Frontal cortex (tissue), 4 donors: ENCODE results near the gene CYP26B1. TPM values are rescaled to one million over a fixed set of nuclear protein-coding genes. Genes with fewer than 3 reads are reported as not detected.

Experiments used
- DNase-seq, 2 donors: peaks; one replicate each; pipeline ENCODE4 v3.0.0; 2012; ENCODE audit warnings: low spot score in 2 of 2
- FAIRE-seq: peaks from 2 replicates; lab custom pipeline; 2012; peaks lifted over from hg19 to GRCh38; lab: Jason Lieb, UNC
- total RNA-seq: library from RNA; depleted of rRNA; stranded (reverse); fragments of >200 nt; gene quantifications from one replicate; pipeline ENCODE4 v1.2.3, GENCODE V29; 2014
- donor health status: control.
- donor health status: control.
- donor health status: control.

CYP26B1 gene
- total RNA-seq, 1 donor from 2014 or later = 0.82 TPM

GRCh38 chr2:72115110-72116080, 32.3 kb downstream of the CYP26B1 start:
- no peak for DNase-seq
- no peak for FAIRE-seq

GRCh38 chr2:72114693-72115051, 33.0 kb downstream of the CYP26B1 start:
- DNase-seq (no peak), FAIRE-seq (no peak)

- FAIRE-seq (no peak), DNase-seq (no peak)
Observed at GRCh38 chr2:72113847-72114692, 33.6 kb downstream of the CYP26B1 start.

- FAIRE-seq (no peak), DNase-seq (no peak)
Observed at GRCh38 chr2:72112981-72113846, 34.4 kb downstream of the CYP26B1 start.

GRCh38 chr2:72112401-72112800, 35.3 kb downstream of the CYP26B1 start:
- FAIRE-seq (no peak), DNase-seq (no peak)

- no peak for FAIRE-seq
- DNase-seq = no peak
Observed at GRCh38 chr2:72111061-72111460, 36.6 kb downstream of the CYP26B1 start.

GRCh38 chr2:72109904-72110303, 37.8 kb downstream of the CYP26B1 start:
- FAIRE-seq = no peak
- no peak for DNase-seq

- FAIRE-seq (no peak), DNase-seq (no peak)
Observed at GRCh38 chr2:72109291-72109690, 38.4 kb downstream of the CYP26B1 start.

- no peak for DNase-seq
- no peak for FAIRE-seq
Observed at GRCh38 chr2:72108121-72108520, 39.5 kb downstream of the CYP26B1 start.

- FAIRE-seq (no peak), DNase-seq (no peak)
Observed at GRCh38 chr2:72106978-72107377, 40.7 kb downstream of the CYP26B1 start.

GRCh38 chr2:72104821-72105588, 42.7 kb downstream of the CYP26B1 start:
- no peak for FAIRE-seq

GRCh38 chr2:72103690-72104089, 44.0 kb downstream of the CYP26B1 start:
- FAIRE-seq = no peak
- DNase-seq = no peak

More at GRCh38 chr2:72104821-72105588, 42.7 kb downstream of the CYP26B1 start:
- no peak for DNase-seq

- FAIRE-seq = no peak
- no peak for DNase-seq
Observed at GRCh38 chr2:72103161-72103560, 44.5 kb downstream of the CYP26B1 start.

GRCh38 chr2:72098935-72099334, 48.7 kb downstream of the CYP26B1 start:
- DNase-seq (no peak), FAIRE-seq (no peak)

GRCh38 chr2:72097276-72097675, 50.4 kb downstream of the CYP26B1 start:
- no peak for DNase-seq
- FAIRE-seq = no peak

- FAIRE-seq (no peak), DNase-seq (no peak)
Observed at GRCh38 chr2:72096181-72096580, 51.5 kb downstream of the CYP26B1 start.

- FAIRE-seq (no peak), DNase-seq (no peak)
Observed at GRCh38 chr2:72095364-72095763, 52.3 kb downstream of the CYP26B1 start.

GRCh38 chr2:72094701-72095100, 53.0 kb downstream of the CYP26B1 start:
- FAIRE-seq = no peak

GRCh38 chr2:72092111-72092510, 55.6 kb downstream of the CYP26B1 start:
- no peak for FAIRE-seq
- no peak for DNase-seq

More at GRCh38 chr2:72094701-72095100, 53.0 kb downstream of the CYP26B1 start:
- DNase-seq = no peak
